HepG2 (cell line): ENCODE results near the gene ATP11A. TPM values are rescaled to one million over a fixed set of nuclear protein-coding genes. Genes with fewer than 3 reads are reported as not detected.

Experiments
- ATAD3A ChIP-seq: sonication (generic); formaldehyde crosslinking; IDR thresholded peaks from 2 replicates; pipeline ENCODE4 v1.4.0; 2020; ENCODE audit warnings: missing genetic modification reagents
- DDIT3 ChIP-seq: sonication (generic); formaldehyde crosslinking; IDR thresholded peaks from 2 replicates; pipeline ENCODE4 v1.4.0; 2020; ENCODE audit warnings: mild to moderate bottlenecking, missing genetic modification reagents
- GABPA ChIP-seq, 2 experiments: IDR thresholded peaks; 2 replicates each; pipeline ENCODE4 v1.6.1; 2011 to 2016; ENCODE audit warnings: low read depth in 2 of 2, low read length in 1 of 2, missing biosample characterization in 1 of 2, missing genetic modification characterization in 1 of 2
- GATA4 ChIP-seq: sonication (generic); IDR thresholded peaks from 2 replicates; pipeline ENCODE4 v1.6.1; 2016; ENCODE audit warnings: antibody characterized with exemption, low read depth, borderline replicate concordance
- HINFP ChIP-seq: sonication (generic); formaldehyde crosslinking; IDR thresholded peaks from 2 replicates; pipeline ENCODE4 v1.4.0; 2020; ENCODE audit warnings: low read depth, mild to moderate bottlenecking, missing genetic modification reagents
- KAT2B ChIP-seq: fragments of 150-350 bp; IDR thresholded peaks from 2 replicates; pipeline ENCODE4 v1.6.1; 2014; ENCODE audit warnings: low read depth, low read length, borderline replicate concordance
- KDM3A ChIP-seq: IDR thresholded peaks from 2 replicates; pipeline ENCODE4 v1.6.1; 2018; ENCODE audit warnings: low read depth, missing compliant biosample characterization
- MED1 ChIP-seq: sonication (generic); formaldehyde crosslinking; IDR thresholded peaks from 2 replicates; pipeline ENCODE4 v1.4.0; 2020; ENCODE audit warnings: missing genetic modification reagents
- MEF2D ChIP-seq: sonication (generic); formaldehyde crosslinking; IDR thresholded peaks from 2 replicates; pipeline ENCODE4 v1.5.1; 2020; ENCODE audit warnings: mild to moderate bottlenecking, missing genetic modification reagents
- MTF2 ChIP-seq: sonication (generic); formaldehyde crosslinking; IDR thresholded peaks from 2 replicates; pipeline ENCODE4 v1.5.0; 2020; ENCODE audit warnings: missing genetic modification reagents, borderline replicate concordance
- NCOR1 ChIP-seq: fragments of 200-600 bp; sonication (generic); IDR thresholded peaks from 2 replicates; pipeline ENCODE4 v1.7.0; 2017; ENCODE audit warnings: antibody characterized with exemption, low read length, borderline replicate concordance
- RARA ChIP-seq: IDR thresholded peaks from 2 replicates; pipeline ENCODE4 v1.6.1; 2016; ENCODE audit warnings: missing genetic modification reagents, missing compliant biosample characterization
- RBM39 ChIP-seq: fragments of 200-400 bp; formaldehyde crosslinking; IDR thresholded peaks from one replicate; pipeline ENCODE4 v1.6.1; 2018; ENCODE audit warnings: antibody characterized with exemption, mild to moderate bottlenecking, low read depth, low read length; ENCODE audit not compliant: poor library complexity, severe bottlenecking
- SP2 ChIP-seq: sonication (generic); formaldehyde crosslinking; IDR thresholded peaks from 2 replicates; pipeline ENCODE4 v1.5.1; 2020; ENCODE audit warnings: mild to moderate bottlenecking, missing genetic modification reagents
- U2AF2 ChIP-seq: fragments of 200-400 bp; formaldehyde crosslinking; IDR thresholded peaks from 2 replicates; pipeline ENCODE4 v1.6.1; 2017; ENCODE audit warnings: low read depth, mild to moderate bottlenecking, low read length
- ZNF17 ChIP-seq: sonication (generic); formaldehyde crosslinking; IDR thresholded peaks from 2 replicates; pipeline ENCODE4 v1.5.0; 2020; ENCODE audit warnings: mild to moderate bottlenecking, missing genetic modification reagents
- ZNF761 ChIP-seq: sonication (generic); formaldehyde crosslinking; conservative IDR thresholded peaks from 2 replicates; pipeline ENCODE4 v1.4.0; 2020; ENCODE audit warnings: mild to moderate bottlenecking, missing genetic modification reagents
- ZNF790 ChIP-seq: sonication (generic); formaldehyde crosslinking; IDR thresholded peaks from 2 replicates; pipeline ENCODE4 v1.8.0; 2022; ENCODE audit warnings: missing genetic modification reagents, mild to moderate bottlenecking, borderline replicate concordance
- ZNF816 ChIP-seq: sonication (generic); formaldehyde crosslinking; IDR thresholded peaks from 2 replicates; pipeline ENCODE4 v1.8.0; 2022; ENCODE audit warnings: missing genetic modification reagents, mild to moderate bottlenecking, borderline replicate concordance
- ZNF83 ChIP-seq: sonication (generic); formaldehyde crosslinking; IDR thresholded peaks from 2 replicates; pipeline ENCODE4 v1.4.0; 2020; ENCODE audit warnings: missing genetic modification reagents, mild to moderate bottlenecking, borderline replicate concordance
- ZSCAN31 ChIP-seq: sonication (generic); formaldehyde crosslinking; IDR thresholded peaks from 2 replicates; pipeline ENCODE4 v1.5.0; 2020; ENCODE audit warnings: low read depth, mild to moderate bottlenecking, missing genetic modification reagents
- polyA plus RNA-seq, 8 experiments: library from polyadenylated mRNA; depleted of rRNA in 3 of 8; stranded (reverse) in 7 of 8; unstranded in 1 of 8; fragments of >200 nt; fragmentation: Illumina TruSeq in 4 of 8; extraction: Trizol in 4 of 8; gene quantifications; 2 replicates each; pipeline versions ENCODE4 v1.2.1 to v1.2.3, GENCODE V29; 2011 to 2016; ENCODE audit warnings: low read depth in 4 of 8, missing spikeins in 1 of 8, mixed read lengths in 1 of 8; ENCODE audit not compliant: insufficient read depth in 1 of 8
- total RNA-seq, 5 experiments: library from RNA; depleted of rRNA; stranded (reverse); fragments of >200 nt; fragmentation: Illumina TruSeq; extraction: Trizol; gene quantifications; 2 replicates each; pipeline ENCODE4 v1.2.3, GENCODE V29; 2016; ENCODE audit warnings: low read depth in 1 of 5
- TF ChIP-seq, protein P1 (sequence below): sonication (generic); formaldehyde crosslinking; IDR thresholded peaks from 2 replicates; pipeline ENCODE4 v1.9.0; 2021; ENCODE audit warnings: mild to moderate bottlenecking, missing genetic modification reagents

ATP11A gene
- total and polyA plus RNA-seq, 2 of the 13 experiments (the other 11 are each of a cell fraction or from before 2014, with no cell fraction given): 18.4 to 20.1 TPM

DNA sequence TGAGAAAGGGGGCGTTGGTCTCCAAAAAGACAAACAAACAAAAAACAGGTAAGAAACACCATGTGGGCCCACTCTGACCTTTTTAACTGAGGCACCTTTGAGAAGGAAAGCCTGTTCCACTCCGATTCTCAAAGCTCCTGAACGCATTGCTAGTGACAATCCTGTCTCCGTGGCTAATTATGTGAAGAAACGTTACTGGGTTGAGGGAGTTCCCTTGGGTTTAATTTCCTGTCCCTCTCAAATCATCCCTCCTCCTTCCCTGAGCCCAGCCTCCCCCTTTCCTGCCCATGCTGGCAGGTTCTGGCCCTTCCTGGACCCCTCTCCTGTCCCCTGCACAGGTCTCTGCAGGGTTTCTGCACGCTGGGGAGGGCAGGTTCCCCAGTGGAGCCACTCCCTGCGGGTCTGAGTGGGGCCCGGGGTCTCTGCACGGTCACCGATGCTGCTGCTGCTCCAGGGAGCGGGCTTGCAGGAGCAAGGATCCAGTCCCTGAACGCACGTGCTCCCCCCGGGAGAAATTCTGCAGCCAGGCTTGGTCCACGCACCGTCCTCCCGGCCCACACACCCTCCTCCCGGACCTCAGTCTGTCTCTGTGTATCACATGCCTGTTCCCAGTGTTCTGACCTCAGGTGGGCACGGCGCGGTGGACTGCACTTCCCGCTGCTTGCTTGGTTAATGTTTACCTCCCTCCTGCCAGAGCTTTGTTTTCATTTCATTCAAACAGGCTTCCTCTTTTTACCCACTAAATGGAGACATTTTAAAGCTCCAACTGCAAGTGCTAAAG, 202.8 kb downstream of the ATP11A start (continued):
- TF ChIP-seq, protein P1, sequence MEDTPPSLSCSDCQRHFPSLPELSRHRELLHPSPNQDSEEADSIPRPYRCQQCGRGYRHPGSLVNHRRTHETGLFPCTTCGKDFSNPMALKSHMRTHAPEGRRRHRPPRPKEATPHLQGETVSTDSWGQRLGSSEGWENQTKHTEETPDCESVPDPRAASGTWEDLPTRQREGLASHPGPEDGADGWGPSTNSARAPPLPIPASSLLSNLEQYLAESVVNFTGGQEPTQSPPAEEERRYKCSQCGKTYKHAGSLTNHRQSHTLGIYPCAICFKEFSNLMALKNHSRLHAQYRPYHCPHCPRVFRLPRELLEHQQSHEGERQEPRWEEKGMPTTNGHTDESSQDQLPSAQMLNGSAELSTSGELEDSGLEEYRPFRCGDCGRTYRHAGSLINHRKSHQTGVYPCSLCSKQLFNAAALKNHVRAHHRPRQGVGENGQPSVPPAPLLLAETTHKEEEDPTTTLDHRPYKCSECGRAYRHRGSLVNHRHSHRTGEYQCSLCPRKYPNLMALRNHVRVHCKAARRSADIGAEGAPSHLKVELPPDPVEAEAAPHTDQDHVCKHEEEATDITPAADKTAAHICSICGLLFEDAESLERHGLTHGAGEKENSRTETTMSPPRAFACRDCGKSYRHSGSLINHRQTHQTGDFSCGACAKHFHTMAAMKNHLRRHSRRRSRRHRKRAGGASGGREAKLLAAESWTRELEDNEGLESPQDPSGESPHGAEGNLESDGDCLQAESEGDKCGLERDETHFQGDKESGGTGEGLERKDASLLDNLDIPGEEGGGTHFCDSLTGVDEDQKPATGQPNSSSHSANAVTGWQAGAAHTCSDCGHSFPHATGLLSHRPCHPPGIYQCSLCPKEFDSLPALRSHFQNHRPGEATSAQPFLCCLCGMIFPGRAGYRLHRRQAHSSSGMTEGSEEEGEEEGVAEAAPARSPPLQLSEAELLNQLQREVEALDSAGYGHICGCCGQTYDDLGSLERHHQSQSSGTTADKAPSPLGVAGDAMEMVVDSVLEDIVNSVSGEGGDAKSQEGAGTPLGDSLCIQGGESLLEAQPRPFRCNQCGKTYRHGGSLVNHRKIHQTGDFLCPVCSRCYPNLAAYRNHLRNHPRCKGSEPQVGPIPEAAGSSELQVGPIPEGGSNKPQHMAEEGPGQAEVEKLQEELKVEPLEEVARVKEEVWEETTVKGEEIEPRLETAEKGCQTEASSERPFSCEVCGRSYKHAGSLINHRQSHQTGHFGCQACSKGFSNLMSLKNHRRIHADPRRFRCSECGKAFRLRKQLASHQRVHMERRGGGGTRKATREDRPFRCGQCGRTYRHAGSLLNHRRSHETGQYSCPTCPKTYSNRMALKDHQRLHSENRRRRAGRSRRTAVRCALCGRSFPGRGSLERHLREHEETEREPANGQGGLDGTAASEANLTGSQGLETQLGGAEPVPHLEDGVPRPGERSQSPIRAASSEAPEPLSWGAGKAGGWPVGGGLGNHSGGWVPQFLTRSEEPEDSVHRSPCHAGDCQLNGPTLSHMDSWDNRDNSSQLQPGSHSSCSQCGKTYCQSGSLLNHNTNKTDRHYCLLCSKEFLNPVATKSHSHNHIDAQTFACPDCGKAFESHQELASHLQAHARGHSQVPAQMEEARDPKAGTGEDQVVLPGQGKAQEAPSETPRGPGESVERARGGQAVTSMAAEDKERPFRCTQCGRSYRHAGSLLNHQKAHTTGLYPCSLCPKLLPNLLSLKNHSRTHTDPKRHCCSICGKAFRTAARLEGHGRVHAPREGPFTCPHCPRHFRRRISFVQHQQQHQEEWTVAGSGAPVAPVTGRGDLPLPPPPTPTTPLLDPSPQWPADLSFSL (CRISPR knock-in tag): no peak
- no peak for TF ChIP-seq GABPA (IDR thresholded peaks at IDR 0.05; ENCODE audit: low read depth, low read length)
- no peak for TF ChIP-seq GABPA (CRISPR knock-in tag; IDR thresholded peaks at IDR 0.05; ENCODE audit: low read depth)
- TF ChIP-seq HINFP (CRISPR knock-in tag): peak; percentile 59
- TF ChIP-seq ZNF761 (CRISPR knock-in tag): no peak
- TF ChIP-seq MTF2 (CRISPR knock-in tag): no peak
- no peak for TF ChIP-seq DDIT3 (CRISPR knock-in tag)
- TF ChIP-seq ZNF17 (CRISPR knock-in tag): no peak
- TF ChIP-seq U2AF2: no peak
- no peak for TF ChIP-seq RBM39
- no peak for TF ChIP-seq GATA4
- peak; percentile 67 for TF ChIP-seq MED1 (CRISPR knock-in tag)
- no peak for TF ChIP-seq ZNF83
- no peak for TF ChIP-seq KAT2B
- TF ChIP-seq ZNF790 (CRISPR knock-in tag): no peak
- peak; percentile 45; the same call in 1 of the 2 replicates for TF ChIP-seq ZSCAN31 (CRISPR knock-in tag)
- TF ChIP-seq MEF2D: peak; percentile 79; the same call in 1 of the 2 replicates
- no peak for TF ChIP-seq ATAD3A (CRISPR knock-in tag)
- TF ChIP-seq SP2 (CRISPR knock-in tag): no peak
- TF ChIP-seq NCOR1: no peak
- 0 out of 2 replicates have a peak, but pooled peaks have one; percentile 33 for TF ChIP-seq KDM3A (CRISPR knock-in tag)
- peak; percentile 71 for TF ChIP-seq RARA (CRISPR knock-in tag)
- no peak for TF ChIP-seq ZNF816 (CRISPR knock-in tag)
